ENCODE results near the gene CADM1.

The CADM1 gene

GRCh38 chr11:115287266-115287665 lies 216.9 kb downstream of the CADM1 start:
- H3K4me1 ChIP-seq (ENCODE audit: insufficient read depth, low read length), result peaks cover 53% of the 10 kb centered on the region
- H3K36me3 ChIP-seq (ENCODE audit: insufficient read depth, low read length), result no peaks in the 10 kb centered on the region
- H2AFZ ChIP-seq (ENCODE audit: low read depth, low read length), result no peak overlapping the region
- H3K27me3 ChIP-seq (ENCODE audit: insufficient read depth, low read length), result no peaks in the 10 kb centered on the region
- H3K9me3 ChIP-seq (ENCODE audit: low read length), result no peaks in the 10 kb centered on the region
- no peak overlapping the region for H3K4me3 ChIP-seq (ENCODE audit: low read length)

GRCh38 chr11:115286614-115287013 lies 217.6 kb downstream of the CADM1 start:
- no peak overlapping the region for H3K4me3 ChIP-seq (ENCODE audit: low read length)
- H3K27me3 ChIP-seq (ENCODE audit: insufficient read depth, low read length), result no peaks in the 10 kb centered on the region
- H3K4me1 ChIP-seq (ENCODE audit: insufficient read depth, low read length), result peaks cover 46% of the 10 kb centered on the region
- H2AFZ ChIP-seq (ENCODE audit: low read depth, low read length), result no peak overlapping the region
- H3K36me3 ChIP-seq (ENCODE audit: insufficient read depth, low read length), result no peaks in the 10 kb centered on the region
- no peaks in the 10 kb centered on the region for H3K9me3 ChIP-seq (ENCODE audit: low read length)

DNA sequence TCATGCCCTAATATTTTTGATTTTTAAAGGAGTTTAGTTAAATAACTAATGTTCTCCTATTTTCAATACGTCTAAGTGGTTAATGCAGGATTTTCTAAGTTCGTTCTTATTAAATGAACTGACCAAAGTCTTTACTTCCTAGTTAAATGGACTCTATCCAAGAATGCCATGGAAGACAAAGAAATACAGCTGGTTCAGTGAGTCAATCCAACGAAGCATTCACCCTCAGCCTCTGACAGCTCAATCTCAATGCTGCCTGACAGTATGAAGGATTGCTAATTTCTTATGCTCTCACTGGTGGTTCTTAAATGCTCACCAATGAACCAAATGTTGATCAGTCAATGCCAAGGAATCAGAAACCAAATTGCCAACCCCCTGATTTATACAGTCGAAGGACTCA lies 219.4 kb downstream of the CADM1 start:
- H3K27me3 ChIP-seq (ENCODE audit: insufficient read depth, low read length), result no peaks in the 10 kb centered on the region
- H3K4me3 ChIP-seq (ENCODE audit: low read length), result no peak overlapping the region
- peaks cover 29% of the 10 kb centered on the region for H3K4me1 ChIP-seq (ENCODE audit: insufficient read depth, low read length)
- H2AFZ ChIP-seq (ENCODE audit: low read depth, low read length), result no peak overlapping the region
- no peaks in the 10 kb centered on the region for H3K36me3 ChIP-seq (ENCODE audit: insufficient read depth, low read length)
- H3K9me3 ChIP-seq (ENCODE audit: low read length), result no peaks in the 10 kb centered on the region

- Histone ChIP-seq H3K4me1 (ENCODE audit: insufficient read depth, low read length) (peaks cover 29% of the 10 kb centered on the region), H3K9me3 (ENCODE audit: low read length) (no peaks in the 10 kb centered on the region), H3K27me3 (ENCODE audit: insufficient read depth, low read length) (no peaks in the 10 kb centered on the region), H3K4me3 (ENCODE audit: low read length) (no peak overlapping the region), H2AFZ (ENCODE audit: low read depth, low read length) (no peak overlapping the region), H3K36me3 (ENCODE audit: insufficient read depth, low read length) (no peaks in the 10 kb centered on the region)
Measured at GRCh38 chr11:115282923-115283322, 221.3 kb downstream of the CADM1 start.

DNA sequence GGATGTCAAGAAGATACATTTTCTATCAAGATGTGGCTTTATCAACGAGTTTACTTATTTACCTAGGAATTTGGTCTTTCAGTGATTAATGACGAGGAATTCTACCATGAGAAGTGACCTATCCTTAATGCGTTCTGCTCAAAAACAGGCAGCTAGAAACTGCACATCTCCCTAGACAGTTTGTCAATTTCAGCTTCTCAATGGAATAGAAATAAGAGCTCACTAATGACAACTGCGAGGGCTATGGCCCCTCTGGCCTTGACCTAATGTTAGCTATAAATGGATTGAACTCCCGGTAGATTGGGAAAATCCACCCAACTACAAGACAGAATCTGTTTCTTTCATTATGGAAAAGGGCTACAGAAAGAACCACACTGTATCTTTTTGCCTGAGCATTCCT lies 223.4 kb downstream of the CADM1 start:
- Histone ChIP-seq H3K4me3 (ENCODE audit: low read length) (no peak overlapping the region), H3K9me3 (ENCODE audit: low read length) (no peaks in the 10 kb centered on the region), H3K4me1 (ENCODE audit: insufficient read depth, low read length) (peaks cover 16% of the 10 kb centered on the region), H3K36me3 (ENCODE audit: insufficient read depth, low read length) (no peaks in the 10 kb centered on the region), H3K27me3 (ENCODE audit: insufficient read depth, low read length) (no peaks in the 10 kb centered on the region), H2AFZ (ENCODE audit: low read depth, low read length) (no peak overlapping the region)

GRCh38 chr11:115279813-115280761 lies 224.1 kb downstream of the CADM1 start:
- Histone ChIP-seq H3K27me3 (ENCODE audit: insufficient read depth, low read length) (no peaks in the 10 kb centered on the region), H3K4me1 (ENCODE audit: insufficient read depth, low read length) (peaks cover 16% of the 10 kb centered on the region), H3K9me3 (ENCODE audit: low read length) (no peaks in the 10 kb centered on the region), H3K4me3 (ENCODE audit: low read length) (no peak overlapping the region), H2AFZ (ENCODE audit: low read depth, low read length) (no peak overlapping the region), H3K36me3 (ENCODE audit: insufficient read depth, low read length) (no peaks in the 10 kb centered on the region)

DNA sequence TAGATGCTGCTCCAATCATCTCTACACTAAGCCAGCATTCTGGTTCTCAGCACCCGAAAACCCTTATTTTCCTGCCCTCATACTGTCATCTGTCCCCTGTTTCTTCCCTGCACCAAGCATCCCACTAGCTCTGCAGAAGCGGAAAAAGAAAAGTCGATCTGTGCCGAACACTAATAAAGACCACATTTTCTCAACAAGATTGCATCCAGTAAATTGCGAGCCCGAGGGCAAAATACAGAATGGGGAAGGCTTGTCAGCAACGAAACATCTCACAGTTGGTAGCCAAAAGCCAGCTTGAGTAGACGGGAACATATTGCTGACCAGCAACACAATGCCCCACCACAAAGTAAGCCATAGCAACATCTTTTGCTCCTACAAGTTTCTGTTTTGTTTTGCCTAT lies 227.4 kb downstream of the CADM1 start:
- Histone ChIP-seq H3K4me1 (ENCODE audit: insufficient read depth, low read length) (no peaks in the 10 kb centered on the region), H3K9me3 (ENCODE audit: low read length) (no peaks in the 10 kb centered on the region), H3K4me3 (ENCODE audit: low read length) (no peak overlapping the region), H3K36me3 (ENCODE audit: insufficient read depth, low read length) (no peaks in the 10 kb centered on the region), H2AFZ (ENCODE audit: low read depth, low read length) (no peak overlapping the region), H3K27me3 (ENCODE audit: insufficient read depth, low read length) (no peaks in the 10 kb centered on the region)

DNA sequence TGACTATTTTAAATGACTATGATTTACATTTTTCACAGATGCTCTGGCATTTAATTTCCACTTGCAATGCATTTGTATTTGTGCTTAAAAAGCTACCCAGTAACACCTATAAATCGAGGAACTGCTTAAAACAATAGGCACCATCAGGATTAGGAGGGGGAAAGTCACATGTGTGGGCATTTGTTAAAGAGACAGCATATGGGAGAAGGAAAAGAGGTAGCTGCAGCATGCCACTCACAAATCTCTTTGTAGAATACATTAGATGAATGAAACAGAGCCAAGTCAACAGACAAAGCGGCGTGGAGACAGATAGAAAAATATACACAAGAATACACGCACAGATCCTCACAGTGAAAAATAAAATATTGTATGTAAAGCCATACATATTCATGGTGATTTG lies 228.0 kb downstream of the CADM1 start:
- no peaks in the 10 kb centered on the region for H3K9me3 ChIP-seq (ENCODE audit: low read length)
- H3K4me3 ChIP-seq (ENCODE audit: low read length), result no peak overlapping the region
- H3K36me3 ChIP-seq (ENCODE audit: insufficient read depth, low read length), result no peaks in the 10 kb centered on the region
- no peaks in the 10 kb centered on the region for H3K27me3 ChIP-seq (ENCODE audit: insufficient read depth, low read length)
- no peaks in the 10 kb centered on the region for H3K4me1 ChIP-seq (ENCODE audit: insufficient read depth, low read length)
- no peak overlapping the region for H2AFZ ChIP-seq (ENCODE audit: low read depth, low read length)

GRCh38 chr11:115275045-115275444 lies 229.2 kb downstream of the CADM1 start:
- no peaks in the 10 kb centered on the region for H3K36me3 ChIP-seq (ENCODE audit: insufficient read depth, low read length)
- H2AFZ ChIP-seq (ENCODE audit: low read depth, low read length), result no peak overlapping the region
- H3K4me1 ChIP-seq (ENCODE audit: insufficient read depth, low read length), result no peaks in the 10 kb centered on the region
- no peak overlapping the region for H3K4me3 ChIP-seq (ENCODE audit: low read length)
- H3K27me3 ChIP-seq (ENCODE audit: insufficient read depth, low read length), result no peaks in the 10 kb centered on the region
- H3K9me3 ChIP-seq (ENCODE audit: low read length), result no peaks in the 10 kb centered on the region

DNA sequence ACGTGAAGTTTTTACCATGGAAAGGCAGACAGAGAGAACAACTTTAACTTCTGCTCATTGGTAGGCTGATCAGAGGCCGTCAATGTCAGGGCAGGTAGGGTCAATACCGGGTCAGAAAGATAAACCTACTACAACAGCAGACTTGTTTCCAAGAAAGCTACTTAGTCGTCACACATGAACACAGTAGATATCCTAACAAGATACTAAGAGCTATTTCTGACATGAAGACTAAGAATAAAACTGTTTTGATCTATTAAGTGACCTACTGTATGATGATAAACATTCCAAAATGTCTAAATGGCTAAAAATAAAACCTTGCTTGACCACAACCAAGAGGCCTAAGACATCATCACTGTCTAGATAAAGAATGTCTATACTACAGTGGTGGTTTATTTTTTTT lies 231.3 kb downstream of the CADM1 start:
- H3K4me3 ChIP-seq (ENCODE audit: low read length), result no peak overlapping the region
- no peaks in the 10 kb centered on the region for H3K36me3 ChIP-seq (ENCODE audit: insufficient read depth, low read length)
- H3K9me3 ChIP-seq (ENCODE audit: low read length), result no peaks in the 10 kb centered on the region
- no peaks in the 10 kb centered on the region for H3K4me1 ChIP-seq (ENCODE audit: insufficient read depth, low read length)
- no peaks in the 10 kb centered on the region for H3K27me3 ChIP-seq (ENCODE audit: insufficient read depth, low read length)
- no peak overlapping the region for H2AFZ ChIP-seq (ENCODE audit: low read depth, low read length)

DNA sequence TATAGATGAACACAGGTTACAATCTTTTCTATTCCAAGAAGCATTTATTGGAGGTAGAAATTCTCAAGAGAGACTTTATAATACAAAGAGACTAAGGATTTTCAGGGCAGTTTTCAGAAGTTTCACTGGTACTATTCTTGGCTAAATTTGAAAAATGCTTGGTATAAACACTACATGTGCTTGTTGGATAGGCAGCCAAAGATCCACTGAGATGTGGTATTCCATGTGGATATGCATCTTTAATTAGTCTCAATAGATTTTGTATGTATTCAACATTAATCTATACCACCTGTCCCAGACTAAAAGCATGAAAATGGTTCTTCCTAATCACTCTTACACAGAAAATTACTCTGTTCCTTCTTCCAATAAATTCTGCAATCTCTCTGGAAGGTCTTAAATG lies 232.6 kb downstream of the CADM1 start:
- Histone ChIP-seq H3K9me3 (ENCODE audit: low read length) (no peaks in the 10 kb centered on the region), H3K36me3 (ENCODE audit: insufficient read depth, low read length) (no peaks in the 10 kb centered on the region), H3K27me3 (ENCODE audit: insufficient read depth, low read length) (no peaks in the 10 kb centered on the region), H3K4me1 (ENCODE audit: insufficient read depth, low read length) (no peaks in the 10 kb centered on the region), H2AFZ (ENCODE audit: low read depth, low read length) (no peak overlapping the region), H3K4me3 (ENCODE audit: low read length) (no peak overlapping the region)

DNA sequence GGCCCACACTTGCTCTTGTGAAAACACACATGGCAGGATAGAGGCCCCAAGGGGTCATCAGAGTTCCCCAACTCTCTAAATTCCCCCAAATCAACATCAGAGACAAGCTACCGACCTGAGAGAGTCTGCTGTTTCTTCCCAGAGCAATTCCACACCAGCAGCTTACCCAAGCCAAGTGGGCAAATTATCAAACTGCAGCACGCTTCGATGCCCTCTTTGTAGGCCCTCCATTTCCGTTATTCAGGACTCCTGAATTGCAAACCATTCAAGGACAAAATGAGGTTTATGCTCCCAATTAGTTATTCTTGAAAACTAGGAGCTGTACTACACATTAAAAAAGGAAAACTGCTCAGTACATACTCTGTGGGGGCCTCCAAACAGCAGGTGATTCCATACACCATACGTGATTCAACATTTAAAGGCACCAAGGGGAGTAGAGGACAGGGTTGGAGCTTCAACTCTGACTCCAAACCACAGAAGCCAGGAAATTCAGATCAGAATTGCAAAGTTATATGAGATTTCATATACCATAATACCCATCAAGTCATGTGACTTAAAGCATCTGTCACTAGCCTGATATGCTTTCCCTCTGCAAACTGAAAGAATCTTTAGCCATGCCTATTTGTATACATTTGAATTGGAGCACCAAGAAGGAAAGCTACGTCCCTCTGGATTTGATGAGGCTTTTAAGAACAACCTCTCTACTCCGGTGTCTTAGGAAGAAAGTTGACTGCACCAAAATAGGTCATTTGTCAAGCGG lies 234.8 kb downstream of the CADM1 start:
- H3K36me3 ChIP-seq (ENCODE audit: insufficient read depth, low read length), result no peaks in the 10 kb centered on the region
- no peaks in the 10 kb centered on the region for H3K27me3 ChIP-seq (ENCODE audit: insufficient read depth, low read length)
- H3K9me3 ChIP-seq (ENCODE audit: low read length), result no peaks in the 10 kb centered on the region
- H3K4me1 ChIP-seq (ENCODE audit: insufficient read depth, low read length), result no peaks in the 10 kb centered on the region
- no peak overlapping the region for H3K4me3 ChIP-seq (ENCODE audit: low read length)
- no peak overlapping the region for H2AFZ ChIP-seq (ENCODE audit: low read depth, low read length)

DNA sequence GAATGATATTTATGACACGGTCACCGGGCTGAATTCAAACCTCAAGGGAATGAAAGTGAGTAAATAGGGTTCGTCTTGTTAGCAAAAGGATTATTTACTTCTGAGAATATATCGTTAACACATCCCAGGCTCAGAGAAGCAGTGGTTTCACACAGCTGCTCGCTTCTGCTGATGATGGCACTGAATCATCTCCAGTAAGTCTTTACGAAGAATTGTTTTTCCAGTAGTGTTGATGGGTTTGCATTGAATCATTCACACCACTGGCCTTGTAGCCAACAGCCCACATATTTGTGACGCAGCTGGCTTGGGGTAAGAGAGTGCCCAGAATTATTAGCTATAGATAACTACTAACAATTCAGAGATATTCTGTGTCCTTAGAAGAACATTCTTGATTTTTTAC lies 236.3 kb downstream of the CADM1 start:
- no peaks in the 10 kb centered on the region for H3K4me1 ChIP-seq (ENCODE audit: insufficient read depth, low read length)
- no peak overlapping the region for H3K4me3 ChIP-seq (ENCODE audit: low read length)
- H3K9me3 ChIP-seq (ENCODE audit: low read length), result no peaks in the 10 kb centered on the region
- H2AFZ ChIP-seq (ENCODE audit: low read depth, low read length), result no peak overlapping the region
- no peaks in the 10 kb centered on the region for H3K27me3 ChIP-seq (ENCODE audit: insufficient read depth, low read length)
- H3K36me3 ChIP-seq (ENCODE audit: insufficient read depth, low read length), result no peaks in the 10 kb centered on the region

Measured in neuron (in vitro differentiated cells).